ENCODE data around the gene FMOD. TPM values are rescaled to one million over a fixed set of nuclear protein-coding genes. Genes with fewer than 3 reads are reported as not detected.

Gene FMOD
- total RNA-seq, 1 experiment from 2014 or later, result 2.2 TPM

- Histone ChIP-seq H4K20me1 (ENCODE audit: insufficient read depth, low read depth, low read length) (no peaks in the 10 kb centered on the region), H3K4me2 (ENCODE audit: low read depth, low read length, poor library complexity, severe bottlenecking) (peak overlapping the region; percentile 43), H3K9me3 (ENCODE audit: low read length) (no peaks in the 10 kb centered on the region), H3K79me2 (ENCODE audit: low read length) (no peaks in the 10 kb centered on the region), H3K4me1 (ENCODE audit: low read length) (peaks cover 89% of the 10 kb centered on the region), H2AFZ (ENCODE audit: low read length) (no peak overlapping the region), H3K36me3 (ENCODE audit: insufficient read depth, low read length) (no peaks in the 10 kb centered on the region), H3K9ac (ENCODE audit: low read length) (peak overlapping the region; percentile 45), H3K27ac (ENCODE audit: low read length) (peak overlapping the region; percentile 99), H3K9me2 (replicated peaks; ENCODE audit: insufficient read depth, low read length) (no peaks in the 10 kb centered on the region), H3K27me3 (ENCODE audit: low read length) (no peaks in the 10 kb centered on the region), H3K4me3 (ENCODE audit: low read length) (peak overlapping the region; percentile 40; the same call in 1 of the 2 replicates)
- no peak for DNase-seq
Measured at GRCh38 chr1:203296460-203297073, 54.4 kb downstream of the FMOD start.

- DNase-seq, result peak; percentile 87
- no peaks in the 10 kb centered on the region for H3K79me2 ChIP-seq (ENCODE audit: low read length)
- H3K9ac ChIP-seq (ENCODE audit: low read length), result peak overlapping the region; percentile 45
- H3K4me3 ChIP-seq (ENCODE audit: low read length), result peak overlapping the region; percentile 40; the same call in 1 of the 2 replicates
- no peaks in the 10 kb centered on the region for H4K20me1 ChIP-seq (ENCODE audit: insufficient read depth, low read depth, low read length)
- H2AFZ ChIP-seq (ENCODE audit: low read length), result no peak overlapping the region
- H3K27me3 ChIP-seq (ENCODE audit: low read length), result no peaks in the 10 kb centered on the region
- H3K27ac ChIP-seq (ENCODE audit: low read length), result peak overlapping the region; percentile 99
- H3K4me1 ChIP-seq (ENCODE audit: low read length), result peaks cover 89% of the 10 kb centered on the region
- peak overlapping the region; percentile 43 for H3K4me2 ChIP-seq (ENCODE audit: low read depth, low read length, poor library complexity, severe bottlenecking)
- H3K9me2 ChIP-seq (replicated peaks; ENCODE audit: insufficient read depth, low read length), result no peaks in the 10 kb centered on the region
- H3K9me3 ChIP-seq (ENCODE audit: low read length), result no peaks in the 10 kb centered on the region
- no peaks in the 10 kb centered on the region for H3K36me3 ChIP-seq (ENCODE audit: insufficient read depth, low read length)
Measured at GRCh38 chr1:203295796-203296195, 55.1 kb downstream of the FMOD start.

- H3K4me3 ChIP-seq (ENCODE audit: low read length), result peak overlapping the region; percentile 65
- H3K79me2 ChIP-seq (ENCODE audit: low read length), result no peaks in the 10 kb centered on the region
- no peaks in the 10 kb centered on the region for H3K9me3 ChIP-seq (ENCODE audit: low read length)
- no peak for DNase-seq
- H3K27ac ChIP-seq (ENCODE audit: low read length), result peak overlapping the region; percentile 100
- no peaks in the 10 kb centered on the region for H3K36me3 ChIP-seq (ENCODE audit: insufficient read depth, low read length)
- H3K4me2 ChIP-seq (ENCODE audit: low read depth, low read length, poor library complexity, severe bottlenecking), result peak overlapping the region; percentile 99
- no peaks in the 10 kb centered on the region for H3K9me2 ChIP-seq (replicated peaks; ENCODE audit: insufficient read depth, low read length)
- no peak overlapping the region for H2AFZ ChIP-seq (ENCODE audit: low read length)
- no peaks in the 10 kb centered on the region for H4K20me1 ChIP-seq (ENCODE audit: insufficient read depth, low read depth, low read length)
- H3K4me1 ChIP-seq (ENCODE audit: low read length), result peaks cover 88% of the 10 kb centered on the region
- H3K27me3 ChIP-seq (ENCODE audit: low read length), result no peaks in the 10 kb centered on the region
- peak overlapping the region; percentile 93 for H3K9ac ChIP-seq (ENCODE audit: low read length)
Measured at GRCh38 chr1:203291201-203292096, 59.5 kb downstream of the FMOD start.

Small RNA genes lying within 50 kb of the gene (small RNA-seq; reads per million reads assigned to genes)
- gene AL359837.1, result not detected
- not detected for gene RNU6-487P

Other genes with a start within 250 kb of the FMOD start
- gene ADORA1, start 223.4 kb downstream of the FMOD start, total RNA-seq (2014; rRNA removed; shearing (Covaris generic); ENCODE audit: low replicate concordance), result not detected in 2 replicates
- gene MYBPH, start 175.3 kb downstream of the FMOD start, total RNA-seq (2014; rRNA removed; shearing (Covaris generic); ENCODE audit: low replicate concordance), result 52.4 and 62.2 TPM in 2 replicates
- gene CHI3L1, start 164.4 kb downstream of the FMOD start, total RNA-seq (2014; rRNA removed; shearing (Covaris generic); ENCODE audit: low replicate concordance), result 5.4 and 10.1 TPM in 2 replicates
- 0.89 and 15.2 TPM in 2 replicates for gene CHIT1, start 121.4 kb downstream of the FMOD start, total RNA-seq (2014; rRNA removed; shearing (Covaris generic); ENCODE audit: low replicate concordance)
- gene BTG2, start 45.6 kb downstream of the FMOD start, total RNA-seq (2014; rRNA removed; shearing (Covaris generic); ENCODE audit: low replicate concordance), result 245 and 258 TPM in 2 replicates
- gene PRELP, start 124.7 kb upstream of the FMOD start, total RNA-seq (2014; rRNA removed; shearing (Covaris generic); ENCODE audit: low replicate concordance), result not detected in 2 replicates
- not detected in 2 replicates for gene OPTC, start 143.0 kb upstream of the FMOD start, total RNA-seq (2014; rRNA removed; shearing (Covaris generic); ENCODE audit: low replicate concordance)

All from Karpas-422 (cell line).